HepG2 (cell line): ENCODE data around the gene PLCB1. TPM values are rescaled to one million over a fixed set of nuclear protein-coding genes. Genes with fewer than 3 reads are reported as not detected.

ENCODE experiments used
- ATAC-seq: fragments of 200-7000 bp; cut with Tn5 transposase; 3 replicates; pipeline ENCODE4 v1.9.1; 2020; ENCODE audit warnings: mild to moderate bottlenecking, moderate library complexity
- BruUV-seq: library from RNA; stranded (reverse); fragments of 400-500 nt; replicated peaks from 2 replicates; lab custom pipeline; 2021; lab: Mats Ljungman, UMichigan
- CTCF ChIA-PET: fragments of 300-600 bp; formaldehyde crosslinking; extraction: SDS; loops from one replicate; lab custom pipeline; 2021; ENCODE audit warnings: low total read pairs, inconsistent platforms, low intra/inter-chr PET ratio; lab: Yijun Ruan, JAX
- POLR2A ChIA-PET: fragments of 350-600 bp; sonication (Branson Sonifier 250); formaldehyde crosslinking; loops from one replicate; lab custom pipeline; 2020; ENCODE audit warnings: antibody characterized with exemption, inconsistent platforms; lab: Yijun Ruan, JAX
- DNase-seq: peaks from one replicate; pipeline ENCODE4 v3.0.0-alpha.2; 2015; ENCODE audit warnings: low spot score
- FAIRE-seq: peaks from 3 replicates; lab custom pipeline; 2011; peaks lifted over from hg19 to GRCh38; lab: Jason Lieb, UNC
- H2AFZ ChIP-seq: one replicate; pipeline ENCODE4 v1.6.1; 2011; ENCODE audit warnings: low read length, inconsistent platforms
- H3K27ac ChIP-seq: fragments of 300-600 bp; 3 replicates; pipeline ENCODE4 v1.8.0; 2011; ENCODE audit warnings: mixed run types, mild to moderate bottlenecking, mixed read lengths, low read length, inconsistent platforms; ENCODE audit not compliant: insufficient read depth; ENCODE audit errors: extremely low read length
- H3K27me3 ChIP-seq, 2 experiments: fragments of 200-600 bp in 1 of 2; 2 replicates in 1 of 2; 3 replicates in 1 of 2; pipeline versions ENCODE4 v1.6.0 to v1.8.0; 2011; ENCODE audit warnings: low read length in 2 of 2, mild to moderate bottlenecking in 2 of 2, moderate library complexity in 2 of 2, inconsistent platforms in 1 of 2; ENCODE audit not compliant: insufficient read depth in 2 of 2, control insufficient read depth in 1 of 2
- H3K36me3 ChIP-seq, 2 experiments: fragments of 200-600 bp in 1 of 2; replicated peaks in 1 of 2; 2 replicates in 1 of 2; 3 replicates in 1 of 2; pipeline versions ENCODE4 v1.5.1 to v1.8.0; 2011; ENCODE audit warnings: low read length in 2 of 2, inconsistent platforms in 1 of 2; ENCODE audit not compliant: insufficient read depth in 2 of 2, control insufficient read depth in 1 of 2
- H3K4me1 ChIP-seq: 2 replicates; pipeline ENCODE4 v1.5.1; 2012; ENCODE audit warnings: low read length, inconsistent platforms; ENCODE audit not compliant: insufficient read depth
- H3K4me2 ChIP-seq: 2 replicates; pipeline ENCODE4 v1.6.0; 2011; ENCODE audit warnings: low read depth, low read length, inconsistent platforms
- H3K4me3 ChIP-seq, 3 experiments: fragments of 200-600 bp in 1 of 3; sonication (generic), shearing (Covaris generic) in 1 of 3; replicated peaks in 1 of 3; 2 replicates each; pipeline ENCODE4 v1.5.1; 2011 to 2016; ENCODE audit warnings: low read length in 3 of 3, inconsistent platforms in 2 of 3, low read depth in 2 of 3, mild to moderate bottlenecking in 2 of 3, control low read depth in 1 of 3, mixed read lengths in 1 of 3; ENCODE audit not compliant: insufficient read depth in 1 of 3
- H3K79me2 ChIP-seq: one replicate; pipeline ENCODE4 v1.6.1; 2011; ENCODE audit warnings: low read length, inconsistent platforms; ENCODE audit not compliant: insufficient read depth
- H3K9ac ChIP-seq: 2 replicates; pipeline ENCODE4 v1.6.0; 2011; ENCODE audit warnings: mild to moderate bottlenecking, low read depth, low read length, inconsistent platforms; ENCODE audit not compliant: insufficient read depth
- H3K9me3 ChIP-seq: 2 replicates; pipeline ENCODE4 v1.5.1; 2012; ENCODE audit warnings: mild to moderate bottlenecking, low read length
- H4K20me1 ChIP-seq: 2 replicates; pipeline ENCODE4 v1.6.0; 2011; ENCODE audit warnings: inconsistent platforms, mild to moderate bottlenecking, low read length, moderate library complexity; ENCODE audit not compliant: insufficient read depth
- EP300 ChIP-seq, 3 experiments: sonication (generic) in 1 of 3; formaldehyde crosslinking in 1 of 3; IDR thresholded peaks; 2 replicates each; pipeline versions ENCODE4 v1.5.1 to v1.6.1; 2011 to 2020; ENCODE audit warnings: low read depth in 2 of 3, low read length in 2 of 3, borderline replicate concordance in 1 of 3, improper control_type of control experiment in 1 of 3, mild to moderate bottlenecking in 1 of 3, missing genetic modification reagents in 1 of 3, moderate library complexity in 1 of 3
- ESRRA ChIP-seq: sonication (generic); formaldehyde crosslinking; IDR thresholded peaks from 2 replicates; pipeline ENCODE4 v1.5.1; 2020; ENCODE audit warnings: mild to moderate bottlenecking, low read depth, missing genetic modification reagents
- ETV6 ChIP-seq: sonication (generic); formaldehyde crosslinking; conservative IDR thresholded peaks from 2 replicates; pipeline ENCODE4 v1.4.0; 2020; ENCODE audit warnings: missing genetic modification reagents
- FOSL1 ChIP-seq: sonication (generic); formaldehyde crosslinking; IDR thresholded peaks from 2 replicates; pipeline ENCODE4 v1.9.0; 2021; ENCODE audit warnings: missing genetic modification reagents, borderline replicate concordance
- MED1 ChIP-seq: sonication (generic); formaldehyde crosslinking; IDR thresholded peaks from 2 replicates; pipeline ENCODE4 v1.4.0; 2020; ENCODE audit warnings: missing genetic modification reagents
- MED8 ChIP-seq: sonication (generic); formaldehyde crosslinking; IDR thresholded peaks from 2 replicates; pipeline ENCODE4 v1.8.1; 2023; ENCODE audit warnings: mild to moderate bottlenecking, missing genetic modification reagents; ENCODE audit not compliant: insufficient replicate concordance
- MEF2D ChIP-seq: sonication (generic); formaldehyde crosslinking; IDR thresholded peaks from 2 replicates; pipeline ENCODE4 v1.5.1; 2020; ENCODE audit warnings: mild to moderate bottlenecking, missing genetic modification reagents
- PAWR ChIP-seq: sonication (generic); formaldehyde crosslinking; IDR thresholded peaks from 2 replicates; pipeline ENCODE4 v1.4.0; 2020; ENCODE audit warnings: missing genetic modification reagents, mild to moderate bottlenecking, borderline replicate concordance
- PCBP1 ChIP-seq: fragments of 200-400 bp; formaldehyde crosslinking; IDR thresholded peaks from 2 replicates; pipeline ENCODE4 v1.6.1; 2017; ENCODE audit warnings: mild to moderate bottlenecking, low read depth, low read length, borderline replicate concordance
- RARG ChIP-seq: sonication (generic); formaldehyde crosslinking; IDR thresholded peaks from 2 replicates; pipeline ENCODE4 v1.4.0; 2020; ENCODE audit warnings: low read depth, mild to moderate bottlenecking, missing genetic modification reagents
- RNF219 ChIP-seq: sonication (generic); formaldehyde crosslinking; IDR thresholded peaks from 2 replicates; pipeline ENCODE4 v1.5.0; 2020; ENCODE audit warnings: mild to moderate bottlenecking, missing genetic modification reagents
- SOX5 ChIP-seq: IDR thresholded peaks from 2 replicates; pipeline ENCODE4 v1.6.1; 2016; ENCODE audit warnings: borderline replicate concordance
- TOE1 ChIP-seq: sonication (generic); formaldehyde crosslinking; IDR thresholded peaks from 2 replicates; pipeline ENCODE4 v1.4.0; 2020; ENCODE audit warnings: mild to moderate bottlenecking, missing genetic modification reagents
- ZBTB38 ChIP-seq: sonication (generic); formaldehyde crosslinking; IDR thresholded peaks from 2 replicates; pipeline ENCODE4 v1.5.1; 2020; ENCODE audit warnings: mild to moderate bottlenecking, missing genetic modification reagents
- ZNF180 ChIP-seq: sonication (generic); formaldehyde crosslinking; IDR thresholded peaks from 2 replicates; pipeline ENCODE4 v1.4.0; 2020; ENCODE audit warnings: low read depth, missing genetic modification reagents, borderline replicate concordance
- ZNF350 ChIP-seq: sonication (generic); formaldehyde crosslinking; IDR thresholded peaks from 2 replicates; pipeline ENCODE4 v1.4.0; 2020; ENCODE audit warnings: mild to moderate bottlenecking, low read depth, missing genetic modification reagents, borderline replicate concordance
- ZSCAN12 ChIP-seq: sonication (generic); formaldehyde crosslinking; IDR thresholded peaks from 2 replicates; pipeline ENCODE4 v1.9.0; 2021; ENCODE audit warnings: mild to moderate bottlenecking, missing genetic modification reagents
- WGBS: methylation state at CpG from one replicate; pipeline ENCODE4 v1.1.6; 2017; ENCODE audit warnings: low lambda C conversion rate; 5-methylcytosine and 5-hydroxymethylcytosine counted together
- in situ Hi-C: cut with HindIII; loops from 2 replicates; pipeline ENCODE4 v1.10.0; 2017; ENCODE audit warnings: low pct_unique_long_range_greater_than_20kb; ENCODE audit not compliant: extremely low pct_ligation_motif_present
- intact Hi-C: fragments of 100-400 bp; cut with micrococcal nuclease; formaldehyde crosslinking; loops from one replicate; pipeline ENCODE4 v1.10.0; 2022; ENCODE audit not compliant: unreplicated experiment
- polyA plus RNA-seq, 8 experiments: library from polyadenylated mRNA; depleted of rRNA in 3 of 8; stranded (reverse) in 7 of 8; unstranded in 1 of 8; fragments of >200 nt; fragmentation: Illumina TruSeq in 4 of 8; extraction: Trizol in 4 of 8; gene quantifications; 2 replicates each; pipeline versions ENCODE4 v1.2.1 to v1.2.3, GENCODE V29; 2011 to 2016; ENCODE audit warnings: low read depth in 4 of 8, missing spikeins in 1 of 8, mixed read lengths in 1 of 8; ENCODE audit not compliant: insufficient read depth in 1 of 8
- total RNA-seq, 5 experiments: library from RNA; depleted of rRNA; stranded (reverse); fragments of >200 nt; fragmentation: Illumina TruSeq; extraction: Trizol; gene quantifications; 2 replicates each; pipeline ENCODE4 v1.2.3, GENCODE V29; 2016; ENCODE audit warnings: low read depth in 1 of 5
- TF ChIP-seq, protein P1 (sequence below): sonication (generic); formaldehyde crosslinking; IDR thresholded peaks from 2 replicates; pipeline ENCODE4 v1.5.1; 2020; ENCODE audit warnings: missing genetic modification reagents, mild to moderate bottlenecking, borderline replicate concordance
- TF ChIP-seq, protein P2 (sequence below): sonication (generic); IDR thresholded peaks from 2 replicates; pipeline ENCODE4 v1.6.1; 2016; ENCODE audit warnings: low read depth, borderline replicate concordance

Gene PLCB1
- total and polyA plus RNA-seq, 2 of the 13 experiments (the other 11 are each of a cell fraction or from before 2014, with no cell fraction given) = 42.4 to 55.9 TPM

GRCh38 chr20:8219403-8219802 is 87.3 kb downstream of the PLCB1 start:
- Histone ChIP-seq H3K27ac (no peak overlapping the region), H3K27me3 (no peaks in the 10 kb centered on the region), H3K4me3 (no peak overlapping the region), H3K4me2 (no peak overlapping the region), H2AFZ (no peak overlapping the region), H3K36me3 (peaks cover 0 to 2% of the 10 kb centered on the region in 2 experiments; a peak in 4 of 5 replicates), H3K9me3 (no peaks in the 10 kb centered on the region), H3K4me1 (peaks cover 22% of the 10 kb centered on the region), H4K20me1 (no peaks in the 10 kb centered on the region), H3K79me2 (peaks cover 2% of the 10 kb centered on the region), H3K9ac (no peak overlapping the region)
- ChIA-PET CTCF (no interaction called here), POLR2A (no interaction called here)
- no peak for DNase-seq
- in situ Hi-C loops (no loop called here), intact Hi-C loops (no loop called here)
- no peak for TF ChIP-seq ZSCAN12 (CRISPR knock-in tag)
- TF ChIP-seq EP300 (IDR thresholded peaks at IDR 0.05; ENCODE audit: low read depth in 2 of 2, low read length in 2 of 2) = no peak
- TF ChIP-seq EP300 (CRISPR knock-in tag; IDR thresholded peaks at IDR 0.05; ENCODE audit: borderline replicate concordance) = no peak
- TF ChIP-seq RNF219 (CRISPR knock-in tag) = no peak
- TF ChIP-seq MED1 (CRISPR knock-in tag) = no peak
- no peak for TF ChIP-seq TOE1
- TF ChIP-seq MEF2D (CRISPR knock-in tag) = no peak
- no peak for TF ChIP-seq PAWR (CRISPR knock-in tag)
- no peak for TF ChIP-seq FOSL1
- no peak for TF ChIP-seq ZNF180 (CRISPR knock-in tag)
- no peak for TF ChIP-seq RARG (CRISPR knock-in tag)
- no peak for TF ChIP-seq SOX5 (CRISPR knock-in tag)
- TF ChIP-seq, protein P1, sequence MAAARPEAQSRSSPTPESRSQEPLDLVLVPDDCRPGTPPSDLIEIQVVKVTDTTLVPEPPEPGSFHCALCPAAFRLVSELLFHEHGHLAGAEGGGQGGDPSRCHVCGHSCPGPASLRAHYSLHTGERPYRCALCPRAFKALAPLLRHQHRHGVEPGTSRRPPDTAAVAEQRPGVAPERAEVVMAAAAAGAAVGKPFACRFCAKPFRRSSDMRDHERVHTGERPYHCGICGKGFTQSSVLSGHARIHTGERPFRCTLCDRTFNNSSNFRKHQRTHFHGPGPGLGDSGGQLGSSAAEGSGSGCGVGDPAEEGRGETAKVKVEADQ (CRISPR knock-in tag) = no peak
- no peak for TF ChIP-seq PCBP1
- TF ChIP-seq ESRRA = no peak
- TF ChIP-seq, protein P2, sequence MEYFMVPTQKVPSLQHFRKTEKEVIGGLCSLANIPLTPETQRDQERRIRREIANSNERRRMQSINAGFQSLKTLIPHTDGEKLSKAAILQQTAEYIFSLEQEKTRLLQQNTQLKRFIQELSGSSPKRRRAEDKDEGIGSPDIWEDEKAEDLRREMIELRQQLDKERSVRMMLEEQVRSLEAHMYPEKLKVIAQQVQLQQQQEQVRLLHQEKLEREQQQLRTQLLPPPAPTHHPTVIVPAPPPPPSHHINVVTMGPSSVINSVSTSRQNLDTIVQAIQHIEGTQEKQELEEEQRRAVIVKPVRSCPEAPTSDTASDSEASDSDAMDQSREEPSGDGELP = no peak
- no peak for TF ChIP-seq ZNF350 (CRISPR knock-in tag)
- TF ChIP-seq MED8 (CRISPR knock-in tag) = no peak
- no peak for TF ChIP-seq ETV6
- TF ChIP-seq ZBTB38 (CRISPR knock-in tag) = no peak
- no peak for FAIRE-seq
- 91% methylated on average over 2 of the region's 3 CpGs for WGBS
- ATAC-seq = no peak
- BruUV-seq = no TSS peak
